COR-L47 (cell line): ENCODE results near the gene SCAMP4.

ENCODE experiments used
- DNase-seq: peaks from one replicate; lab custom pipeline; 2025; lab: John Stamatoyannopoulos, UW

Gene SCAMP4

DNA sequence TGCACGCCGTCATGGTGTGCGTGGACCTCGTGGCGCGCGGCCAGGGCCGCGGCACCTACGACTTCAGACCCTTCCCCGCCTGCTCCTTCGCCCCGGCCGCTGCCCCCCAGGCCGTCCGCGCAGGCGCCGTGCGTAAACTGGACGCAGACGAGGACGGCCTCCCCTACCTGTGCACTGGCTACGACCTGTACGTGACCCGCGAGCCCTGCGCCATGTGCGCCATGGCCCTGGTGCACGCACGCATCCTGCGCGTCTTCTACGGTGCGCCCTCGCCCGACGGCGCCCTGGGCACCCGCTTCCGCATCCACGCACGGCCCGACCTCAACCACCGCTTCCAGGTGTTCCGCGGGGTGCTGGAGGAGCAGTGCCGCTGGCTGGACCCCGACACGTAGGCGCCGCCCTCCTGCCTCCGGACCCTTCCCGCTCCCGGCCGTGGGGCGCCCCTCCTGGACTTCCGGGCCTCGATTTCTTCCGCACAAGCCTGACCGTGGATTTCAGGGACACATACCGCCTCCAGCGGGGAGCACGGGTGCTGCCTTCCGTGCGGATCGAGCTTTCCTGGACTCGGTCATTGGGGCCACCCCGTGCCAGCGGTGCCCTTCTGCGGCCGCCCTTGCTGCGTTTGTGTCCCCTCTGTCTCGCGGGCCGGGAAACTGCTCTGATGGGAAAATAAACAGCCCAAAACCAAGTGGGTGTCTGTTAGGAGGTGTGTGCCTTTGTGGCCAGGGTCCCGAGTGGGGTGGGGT lies 7.7 kb downstream of the SCAMP4 start:
- no peak for DNase-seq

DNA sequence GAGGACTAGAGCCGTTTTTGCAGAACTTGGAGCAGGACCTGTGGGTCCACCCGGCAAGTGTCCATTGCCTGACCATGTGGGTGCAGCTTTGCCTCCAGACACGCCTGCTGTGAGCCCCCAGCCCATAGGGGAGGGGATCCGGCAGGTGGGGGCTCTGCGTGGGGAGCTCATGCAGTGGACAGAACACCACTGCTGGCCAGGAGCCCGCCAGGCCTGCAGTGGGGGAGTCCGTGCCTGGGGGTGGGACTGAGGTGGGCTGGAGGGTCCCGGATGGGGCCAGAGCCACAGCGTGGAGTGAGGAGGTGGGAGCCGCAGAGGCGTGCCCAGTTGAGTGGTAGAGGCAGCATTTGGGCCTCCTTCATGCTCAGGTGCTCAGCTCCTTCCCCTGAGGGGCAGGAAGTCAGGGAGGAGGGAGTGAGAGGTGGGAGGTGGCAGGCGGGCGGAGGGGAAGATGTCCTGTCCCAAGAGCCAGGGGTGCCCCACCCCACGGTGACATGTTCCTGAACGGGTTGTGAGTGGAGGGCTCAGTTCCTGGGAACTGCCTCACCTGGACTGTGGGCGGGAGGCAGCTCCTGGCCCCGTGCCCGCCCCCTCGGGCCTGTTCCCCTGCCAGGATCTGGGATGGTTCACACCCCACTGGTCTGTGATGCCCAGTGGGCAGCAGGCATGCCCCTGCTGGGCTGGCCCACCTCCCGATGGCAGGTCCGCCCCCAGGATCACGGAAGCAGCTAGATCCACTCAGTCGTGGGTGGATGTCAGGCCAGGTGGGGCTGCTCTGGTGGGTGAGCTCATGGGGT lies 8.8 kb downstream of the SCAMP4 start:
- no peak for DNase-seq

DNA sequence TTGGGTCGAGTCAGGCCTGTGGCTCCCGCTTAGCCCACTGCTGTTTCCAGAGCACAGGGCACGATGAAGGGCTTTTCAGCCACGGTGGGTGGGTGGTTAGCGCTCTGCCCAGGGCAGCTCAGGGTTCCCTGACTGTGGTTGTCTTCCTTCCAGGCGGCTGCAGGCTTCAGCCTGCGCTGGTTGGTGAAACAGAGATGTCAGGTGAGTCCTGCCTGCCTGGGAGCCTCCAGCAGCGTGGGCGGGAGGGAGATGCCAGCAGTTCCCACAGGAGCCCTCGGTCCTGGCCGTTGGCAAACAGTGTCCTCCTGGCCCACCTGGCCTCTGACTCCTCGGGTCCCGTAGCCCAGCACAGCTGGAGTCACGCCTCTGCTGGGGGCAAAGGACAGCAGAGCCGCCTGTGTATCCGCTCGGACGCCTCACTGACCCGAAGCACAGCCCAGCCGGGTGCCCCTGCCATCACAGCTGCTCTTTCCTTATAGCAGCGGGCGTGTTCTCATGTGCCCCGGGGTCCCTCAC lies 9.7 kb downstream of the SCAMP4 start:
- no peak for DNase-seq

DNA sequence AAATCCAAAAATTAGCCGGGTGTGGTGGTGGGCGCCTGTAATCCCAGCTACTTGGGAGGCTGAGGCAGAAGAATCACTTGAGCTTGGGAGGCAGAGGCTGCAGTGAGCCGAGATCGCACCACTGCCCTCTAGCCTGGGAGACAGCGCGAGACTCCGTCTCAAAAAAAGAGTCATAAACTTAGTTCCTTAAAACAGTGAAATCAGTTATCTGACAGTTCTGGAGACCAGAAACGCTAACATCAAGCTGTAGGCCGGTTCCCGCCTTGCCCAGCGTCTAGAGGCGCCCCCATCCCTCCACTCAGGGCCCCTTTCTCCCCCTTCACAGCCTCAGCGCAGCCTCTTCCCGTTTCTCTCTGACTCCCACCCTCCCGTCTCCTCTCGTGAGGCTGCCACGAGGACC lies 11.9 kb downstream of the SCAMP4 start:
- DNase-seq = no peak

DNA sequence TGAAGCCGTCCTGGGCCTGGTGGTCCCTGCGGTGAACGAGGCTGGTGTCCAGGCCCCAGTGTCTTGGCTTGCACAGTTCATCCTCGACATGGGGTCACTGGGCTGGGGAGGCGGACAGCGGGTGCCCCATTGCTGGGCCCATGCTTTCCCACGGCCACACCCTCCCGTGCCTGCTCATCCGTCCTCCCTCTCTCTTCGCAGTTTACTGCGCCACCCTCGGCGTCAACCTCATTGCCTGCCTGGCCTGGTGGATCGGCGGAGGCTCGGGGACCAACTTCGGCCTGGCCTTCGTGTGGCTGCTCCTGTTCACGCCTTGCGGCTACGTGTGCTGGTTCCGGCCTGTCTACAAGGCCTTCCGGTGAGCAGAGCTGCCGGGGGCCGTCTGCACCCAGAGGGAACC lies 12.7 kb downstream of the SCAMP4 start:
- no peak for DNase-seq

DNA sequence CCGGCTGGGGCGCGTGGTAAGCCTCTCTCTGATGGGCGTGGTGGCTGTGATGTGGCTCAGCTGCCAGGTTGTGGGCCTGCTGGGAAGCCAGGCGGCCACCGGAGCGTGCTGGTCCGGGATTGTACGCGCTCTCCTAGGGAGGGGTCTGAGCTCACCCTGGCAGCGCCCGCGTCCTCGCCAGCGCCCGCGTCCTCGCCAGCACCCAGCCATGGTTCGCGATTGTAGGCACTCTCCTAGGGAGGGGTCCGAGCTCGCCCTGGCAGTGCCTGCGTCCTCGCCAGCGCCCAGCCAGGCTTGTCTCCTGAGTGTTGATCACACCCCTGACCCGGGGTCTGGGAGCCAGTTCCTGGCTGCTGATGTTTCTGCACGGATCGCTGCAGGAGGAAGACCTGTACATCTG lies 13.8 kb downstream of the SCAMP4 start:
- DNase-seq = no peak

DNA sequence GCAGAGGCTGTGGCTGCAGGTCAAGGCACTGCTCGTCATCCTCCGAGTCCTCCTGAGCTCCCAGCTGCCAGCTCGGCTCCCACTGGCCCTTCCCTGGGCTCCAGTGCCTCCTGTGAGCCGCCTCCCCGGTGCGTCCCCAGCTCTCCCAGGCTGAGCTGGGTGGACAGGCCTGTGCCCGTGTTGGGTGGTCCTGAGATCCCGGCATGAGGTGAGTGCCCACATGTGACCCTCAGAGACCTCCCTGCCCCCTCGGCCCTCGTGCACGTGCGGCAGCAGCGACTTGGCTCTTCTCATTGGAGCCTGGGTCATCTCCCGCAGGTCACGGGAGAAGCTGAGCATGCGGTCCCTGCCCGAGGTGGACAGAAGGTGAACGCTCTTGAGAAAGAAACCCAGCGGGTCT lies 15.4 kb downstream of the SCAMP4 start:
- DNase-seq = no peak

DNA sequence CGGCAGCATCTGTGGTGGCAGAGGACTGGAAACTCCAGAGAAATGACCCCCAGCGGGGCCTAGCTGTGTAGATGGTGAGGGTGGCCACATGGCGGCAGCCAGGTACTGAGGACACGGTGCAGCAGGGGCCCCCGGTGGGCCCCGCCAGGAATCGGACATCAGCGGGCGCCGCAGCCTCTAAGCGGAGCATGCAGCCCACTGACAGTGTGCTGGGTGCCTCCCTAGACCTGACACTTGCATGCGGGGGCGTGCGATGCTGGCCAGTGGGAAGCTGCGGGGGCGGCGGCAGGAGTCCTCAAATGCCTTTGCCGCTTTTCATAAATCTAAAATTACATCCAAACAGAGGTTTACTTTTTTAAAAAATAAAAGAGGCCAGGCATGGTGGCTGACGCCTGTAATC lies 16.1 kb downstream of the SCAMP4 start:
- DNase-seq = no peak

DNA sequence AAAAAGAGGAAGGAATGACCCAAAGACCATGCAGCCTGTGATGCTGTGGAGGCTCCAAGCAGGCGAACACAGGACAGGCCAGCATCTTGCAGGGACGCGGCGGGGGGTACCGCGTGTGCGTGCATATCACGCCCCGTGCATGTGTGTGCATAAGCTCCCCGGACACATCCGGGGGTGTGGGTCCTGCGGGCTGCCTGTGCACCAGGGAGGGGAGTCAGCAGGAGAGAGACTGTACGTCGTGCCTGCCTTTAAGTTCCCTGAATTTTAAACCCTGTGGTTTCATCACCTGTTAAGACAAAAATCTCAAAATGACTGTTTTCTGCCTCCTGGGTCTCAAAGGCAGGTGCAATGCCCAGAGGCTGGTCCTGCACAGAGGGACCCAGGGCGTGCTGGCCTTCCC lies 16.6 kb downstream of the SCAMP4 start:
- DNase-seq = no peak

DNA sequence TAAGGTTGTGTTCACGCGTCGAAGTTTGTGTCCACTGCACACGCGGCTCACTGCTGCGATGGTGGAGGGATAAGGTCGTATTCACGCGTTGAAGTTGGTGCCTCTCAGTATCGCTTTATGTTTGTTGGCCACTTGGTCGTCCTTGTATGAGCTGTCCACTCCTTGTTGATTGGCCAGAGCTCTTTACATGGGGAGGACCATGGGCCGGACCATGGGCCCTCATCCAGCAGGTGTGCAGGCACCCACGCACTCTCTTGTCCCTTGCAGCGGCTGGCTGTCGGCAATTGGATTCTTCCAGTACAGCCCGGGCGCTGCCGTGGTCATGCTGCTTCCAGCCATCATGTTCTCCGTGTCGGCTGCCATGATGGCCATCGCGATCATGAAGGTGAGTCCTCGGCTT lies 17.6 kb downstream of the SCAMP4 start:
- DNase-seq = no peak

DNA sequence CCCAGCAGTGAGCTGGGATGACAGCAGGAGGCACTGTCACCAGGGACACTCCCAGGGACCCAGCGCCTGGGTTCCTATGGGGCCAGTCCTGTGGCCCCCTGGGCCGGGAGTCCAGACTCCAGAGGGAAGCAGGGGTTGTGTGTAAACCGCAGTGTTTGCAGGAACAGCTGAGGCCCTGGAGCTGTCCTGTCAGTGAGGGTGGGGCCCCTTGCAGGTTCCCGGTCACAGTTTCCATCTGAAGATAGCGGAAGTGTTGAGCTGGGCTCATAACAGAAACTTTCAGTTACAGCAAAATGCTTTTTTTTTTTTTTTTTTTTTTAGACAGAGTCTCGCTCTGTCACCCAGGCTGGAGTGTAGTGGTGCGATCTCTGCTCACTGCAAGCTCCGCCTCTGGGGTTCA lies 18.1 kb downstream of the SCAMP4 start:
- DNase-seq = no peak

DNA sequence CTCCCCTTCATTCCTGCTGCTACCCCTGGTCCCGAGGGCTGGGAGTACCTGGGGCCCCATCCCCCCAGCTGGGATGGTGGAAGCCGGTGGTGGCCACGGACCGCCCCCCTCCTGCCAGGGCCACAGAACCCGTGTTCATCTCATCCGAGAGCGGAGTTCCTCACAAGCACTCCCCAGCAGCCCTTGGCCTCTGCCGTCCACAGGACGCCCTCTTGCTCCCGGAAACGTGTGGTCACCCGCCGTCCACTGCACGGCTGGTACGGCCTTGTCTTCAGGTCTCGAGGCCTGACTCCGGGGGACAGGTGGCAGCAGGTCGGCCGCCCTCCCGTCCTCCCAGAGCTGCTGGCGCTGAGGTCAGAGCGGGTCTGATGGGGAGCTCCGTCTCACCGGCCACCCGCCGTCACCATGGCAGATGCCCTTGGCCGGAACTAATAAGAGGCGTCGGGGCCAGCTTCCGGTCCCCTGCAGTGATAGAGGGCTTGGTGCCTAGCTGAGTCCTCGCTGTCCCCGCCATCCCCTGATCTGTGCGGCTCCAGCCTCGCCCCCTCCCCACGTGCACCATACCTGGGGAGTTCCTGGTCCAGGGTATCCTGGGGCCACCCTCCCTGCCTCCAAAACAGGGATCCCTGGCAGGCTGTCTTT lies 19.2 kb downstream of the SCAMP4 start:
- no peak for DNase-seq

DNA sequence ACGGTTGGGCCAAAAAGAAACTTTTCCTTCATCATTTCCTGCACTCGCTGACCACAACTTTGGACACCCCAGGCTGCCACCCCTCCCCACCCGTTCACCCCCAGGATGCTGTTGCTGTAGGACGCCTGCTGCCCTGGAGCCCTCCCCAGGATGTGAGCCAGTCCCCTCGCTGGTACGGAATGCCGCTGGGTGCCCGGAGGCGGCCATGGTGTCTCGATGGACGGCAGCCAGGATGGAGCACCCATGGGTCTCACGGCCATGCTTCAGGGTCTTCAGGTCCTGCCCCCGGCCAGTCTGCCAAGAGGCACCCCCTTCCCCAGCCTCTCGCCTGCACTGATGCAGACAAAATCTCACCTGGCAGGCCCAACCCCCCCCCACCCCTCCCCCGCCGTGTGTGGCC lies 20.3 kb downstream of the SCAMP4 start:
- no peak for DNase-seq

DNA sequence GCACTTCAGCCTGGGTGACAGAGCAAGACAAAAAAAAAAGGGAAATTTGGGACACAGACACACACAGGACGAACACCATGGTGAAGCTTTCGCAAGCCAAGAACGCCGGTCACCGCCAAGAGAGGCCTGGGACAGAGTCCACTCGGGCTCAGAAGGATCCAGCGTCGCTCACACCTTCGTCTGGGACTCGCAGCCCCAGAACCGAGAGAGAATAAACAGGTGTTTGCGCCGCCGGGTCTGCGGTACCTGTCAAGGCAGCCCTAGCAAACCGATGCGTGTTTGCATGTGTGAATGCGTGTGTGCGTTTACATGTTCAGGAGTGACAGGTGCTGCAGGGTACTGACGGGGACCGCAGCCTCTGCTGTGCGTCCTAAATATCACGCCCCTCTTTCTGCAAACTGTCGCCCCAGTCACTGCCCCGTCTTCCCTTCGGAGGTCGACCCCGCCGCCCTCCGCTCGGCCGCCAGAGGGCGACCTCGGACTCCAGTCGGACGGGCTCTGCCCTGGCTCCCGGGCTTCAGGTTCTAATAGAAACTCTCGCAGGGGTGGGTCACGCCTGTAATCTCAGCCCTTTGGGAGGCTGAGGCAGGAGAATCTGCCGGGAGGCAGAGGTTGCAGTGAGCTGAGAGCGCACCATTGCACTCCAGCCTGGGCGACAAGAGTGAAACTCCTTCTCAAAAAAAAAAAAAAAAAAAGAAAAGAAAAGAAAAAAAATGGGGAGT lies 24.0 kb downstream of the SCAMP4 start:
- peak; percentile 68 for DNase-seq

DNA sequence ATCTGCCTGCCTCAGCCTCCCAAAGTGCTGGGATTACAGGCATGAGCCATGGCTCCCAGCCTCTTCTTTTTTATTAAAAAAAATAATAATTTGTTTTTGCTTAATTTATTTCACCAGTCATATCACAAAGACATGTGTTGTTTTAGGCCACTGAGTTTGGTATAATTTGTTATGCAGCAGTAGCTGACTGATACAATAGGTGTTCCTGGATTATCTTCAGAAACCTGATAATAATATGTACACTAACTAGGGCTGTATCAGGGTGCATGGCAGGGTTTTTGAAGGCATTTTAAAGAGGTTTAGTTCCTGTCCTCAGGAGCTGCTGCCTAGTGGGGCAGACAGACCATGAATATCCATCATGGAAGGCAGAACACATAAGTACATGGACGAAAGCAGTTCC lies 26.2 kb downstream of the SCAMP4 start:
- DNase-seq = no peak

DNA sequence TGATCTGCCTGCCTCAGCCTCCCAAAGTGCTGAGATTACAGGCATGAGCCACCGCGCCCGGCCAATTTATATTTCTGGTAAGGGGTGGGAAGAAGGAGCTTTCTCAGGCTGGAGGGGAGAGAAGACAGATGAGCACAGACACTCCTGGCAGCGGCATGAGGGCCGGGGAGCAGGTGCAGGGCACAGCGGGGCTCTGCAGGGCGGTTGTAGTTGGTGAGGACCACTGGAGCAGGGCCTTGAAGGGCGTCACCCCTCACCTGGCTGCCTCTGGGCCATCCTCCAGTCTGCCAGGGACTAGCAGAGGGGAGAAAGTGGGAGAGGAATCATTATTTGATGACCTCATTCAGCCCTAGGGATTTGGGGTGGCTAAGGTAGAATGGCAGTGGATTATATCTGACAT lies 27.2 kb downstream of the SCAMP4 start:
- DNase-seq = no peak

DNA sequence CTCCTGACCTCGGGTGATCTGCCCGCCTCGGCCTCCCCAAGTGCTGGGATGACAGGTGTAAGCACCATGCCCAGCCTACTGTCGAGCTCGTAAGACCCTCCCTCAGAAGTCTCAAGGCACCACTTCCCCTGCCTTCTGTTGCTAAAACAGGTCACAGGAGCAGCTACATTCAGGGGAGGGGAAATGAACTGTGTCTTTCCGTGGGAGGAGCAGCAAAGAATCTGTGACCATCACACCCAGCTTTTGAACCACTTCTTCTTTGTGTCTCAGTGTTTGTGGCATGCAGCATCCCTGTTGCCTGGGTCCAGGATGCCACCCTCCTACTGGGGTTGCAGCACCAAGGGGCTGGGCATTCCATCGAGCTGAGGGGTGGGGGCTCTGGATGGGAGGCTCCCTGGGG lies 28.0 kb downstream of the SCAMP4 start:
- DNase-seq = no peak

DNA sequence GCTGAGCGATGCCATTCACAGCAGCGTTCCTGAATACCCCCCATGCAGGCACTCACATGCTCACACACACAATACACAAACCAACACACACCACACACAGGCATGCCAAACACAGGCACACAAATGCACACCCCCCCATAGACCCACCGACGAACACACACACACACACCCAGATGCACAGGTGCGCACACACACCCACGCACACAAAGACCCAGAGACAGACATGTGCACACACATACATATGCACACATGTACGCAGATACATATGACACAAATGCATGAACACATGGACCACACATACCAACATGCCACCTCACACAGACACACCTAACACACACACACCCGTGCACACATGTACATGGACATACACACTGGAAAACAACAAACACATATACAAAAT lies 28.7 kb downstream of the SCAMP4 start:
- no peak for DNase-seq

DNA sequence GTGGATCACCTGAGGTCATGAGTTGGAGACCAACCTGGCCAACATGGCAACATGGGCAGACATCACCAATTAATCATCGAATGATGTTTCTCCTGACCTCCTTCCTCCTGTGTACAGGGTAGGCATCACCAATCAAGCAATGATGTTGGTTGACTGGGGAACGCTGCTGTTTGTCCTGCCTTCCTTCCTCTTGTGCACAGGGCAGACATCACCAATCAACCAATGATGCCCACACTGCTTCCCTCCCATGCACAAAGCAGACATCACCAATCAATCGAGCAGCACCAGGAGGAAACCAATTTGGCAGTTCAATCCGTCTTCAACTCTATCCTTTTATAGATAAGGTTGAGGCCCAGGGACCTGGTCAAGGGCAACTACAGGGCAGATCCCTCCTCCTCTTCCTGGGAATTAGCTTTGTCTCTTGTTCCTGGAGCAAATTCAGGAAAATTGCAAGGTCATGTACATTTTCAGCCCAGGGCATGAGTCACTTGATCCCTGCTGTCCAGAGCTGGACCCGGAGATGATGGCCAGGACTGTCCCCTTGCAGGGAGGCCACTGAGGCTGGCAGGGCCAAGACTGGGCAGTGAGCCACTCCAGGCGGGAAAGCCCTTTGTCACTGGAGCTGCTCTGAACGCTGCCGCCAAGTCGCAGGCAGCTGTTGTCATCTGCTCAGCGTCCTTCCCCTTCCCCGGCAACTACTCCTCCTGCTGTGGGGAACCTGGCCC lies 30.4 kb downstream of the SCAMP4 start:
- no peak for DNase-seq

DNA sequence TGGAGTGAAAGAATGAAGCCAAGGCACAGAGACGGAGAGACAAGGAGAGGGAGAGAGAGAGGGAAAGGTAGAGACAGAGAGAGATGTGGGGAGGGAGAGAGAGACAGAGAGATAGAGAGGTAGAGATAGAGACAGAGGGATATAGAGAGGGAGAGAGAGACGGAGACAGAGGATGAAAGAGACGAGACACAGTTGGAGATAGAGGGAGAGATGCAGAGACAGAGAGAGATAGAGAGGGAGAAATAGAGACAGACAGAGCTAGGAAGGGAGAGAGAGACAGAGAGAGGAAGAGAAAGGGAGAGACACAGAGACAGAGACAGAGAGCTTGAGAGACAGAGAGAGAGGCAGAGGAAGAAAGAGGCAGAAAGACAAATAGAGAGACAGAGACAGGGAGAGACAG lies 31.2 kb downstream of the SCAMP4 start:
- DNase-seq = no peak

DNA sequence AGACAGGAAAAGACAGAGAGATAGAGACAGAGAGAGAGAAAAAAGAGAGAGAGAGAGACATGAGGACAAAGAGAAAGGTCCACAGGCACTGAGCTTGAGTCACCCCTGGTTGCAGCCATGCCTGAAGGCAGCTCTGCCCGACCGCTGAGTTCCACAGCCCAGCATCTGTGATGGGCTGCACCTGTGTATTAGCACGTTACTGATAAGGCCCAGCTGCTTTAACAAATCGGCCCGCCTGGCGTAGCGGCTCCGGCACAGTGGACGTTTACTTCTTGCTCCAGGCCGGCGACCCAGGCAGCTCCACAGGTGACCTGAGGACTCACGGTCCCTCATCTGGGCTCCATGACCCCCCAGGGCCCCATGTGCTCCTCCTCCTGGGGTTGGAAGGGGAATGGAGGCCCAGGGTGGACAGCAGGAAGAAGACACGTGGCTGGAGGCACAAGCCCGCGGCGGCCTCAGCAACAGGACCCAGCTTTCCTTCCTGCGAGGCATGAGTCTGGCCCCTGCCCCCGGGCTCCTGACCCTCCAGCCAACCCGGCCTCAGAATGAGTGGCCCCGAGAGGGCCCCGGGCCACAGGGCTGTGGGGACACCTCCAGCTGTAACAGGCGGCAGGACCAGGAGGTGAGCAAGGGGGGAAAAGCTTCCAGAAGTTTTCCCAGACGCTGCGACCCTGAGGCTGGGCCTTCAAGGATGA lies 31.9 kb downstream of the SCAMP4 start:
- DNase-seq = no peak
